Measurements from ENCODE around the gene MB. TPM values are rescaled to one million over a fixed set of nuclear protein-coding genes. Genes with fewer than 3 reads are reported as not detected.

The MB gene
- total and polyA plus RNA-seq, 9 of the 15 experiments (the other 6 are each of a cell fraction or from before 2014, with no cell fraction given): not detected

DNA sequence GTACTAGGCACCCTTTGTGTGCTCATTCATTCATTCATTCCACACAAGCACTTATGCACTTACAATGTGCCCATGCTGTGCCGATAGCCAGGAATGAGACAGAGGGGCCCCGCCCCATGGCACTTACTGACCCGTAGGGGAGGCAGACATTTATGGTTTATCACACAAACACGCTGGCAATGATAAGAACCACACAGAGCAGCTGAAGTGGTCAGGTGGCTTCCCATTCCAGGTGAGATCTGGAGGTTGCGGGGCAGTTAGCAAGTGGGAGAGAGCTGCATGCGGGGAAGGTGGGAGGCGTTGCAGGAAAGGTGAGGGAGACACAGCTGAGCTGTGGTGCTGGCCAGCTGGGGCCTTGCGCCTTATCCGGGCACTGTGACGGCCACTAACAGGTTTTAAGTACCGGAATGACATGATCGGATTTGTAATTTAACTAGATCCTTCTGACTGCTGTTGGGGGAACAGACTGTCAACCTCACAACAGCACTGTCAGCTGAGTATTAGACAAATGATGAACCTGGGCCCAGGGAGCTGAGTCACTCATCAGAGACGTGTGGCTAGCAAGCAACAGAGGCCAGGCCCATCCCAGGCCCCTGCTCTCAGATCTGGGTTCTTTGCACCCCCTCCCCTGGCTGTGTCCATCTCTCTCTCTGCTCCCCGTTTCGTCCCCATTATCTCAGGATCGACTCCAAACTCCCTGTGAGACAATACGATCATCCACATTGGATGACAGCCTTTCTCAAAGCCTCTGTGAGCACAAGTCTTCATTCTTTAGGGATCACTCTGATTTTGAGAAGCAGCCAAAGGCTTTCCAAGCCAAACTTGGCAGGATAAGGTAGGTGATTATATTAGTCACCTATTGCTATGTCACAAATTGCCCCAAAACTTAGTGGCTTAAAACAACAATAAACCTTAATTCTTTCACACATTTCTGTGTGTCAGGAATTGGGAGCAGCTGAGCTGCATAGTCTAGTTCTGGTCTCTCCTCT lies 48.1 kb downstream of the MB start:
- CTCF ChIA-PET (ENCODE audit: low intra/inter-chr PET ratio): no interaction called here

More for the DNA sequence above, 48.1 kb downstream of the MB start:
- TF ChIP-seq STAT6 (CRISPR knock-in tag; IDR thresholded peaks at IDR 0.05): no peak
- TF ChIP-seq MEF2D (tag; conservative IDR thresholded peaks at IDR 0.05; ENCODE audit: low read depth): no peak
- no peak for TF ChIP-seq ELF2 (CRISPR knock-in tag; IDR thresholded peaks at IDR 0.05)
- no peak for TF ChIP-seq KAT8 (IDR thresholded peaks at IDR 0.05; ENCODE audit: low read depth)
- no peak for TF ChIP-seq TOE1 (IDR thresholded peaks at IDR 0.05; ENCODE audit: borderline replicate concordance)
- TF ChIP-seq TOE1 (CRISPR knock-in tag; IDR thresholded peaks at IDR 0.05; ENCODE audit: borderline replicate concordance, low read depth): no peak
- TF ChIP-seq, protein P1, sequence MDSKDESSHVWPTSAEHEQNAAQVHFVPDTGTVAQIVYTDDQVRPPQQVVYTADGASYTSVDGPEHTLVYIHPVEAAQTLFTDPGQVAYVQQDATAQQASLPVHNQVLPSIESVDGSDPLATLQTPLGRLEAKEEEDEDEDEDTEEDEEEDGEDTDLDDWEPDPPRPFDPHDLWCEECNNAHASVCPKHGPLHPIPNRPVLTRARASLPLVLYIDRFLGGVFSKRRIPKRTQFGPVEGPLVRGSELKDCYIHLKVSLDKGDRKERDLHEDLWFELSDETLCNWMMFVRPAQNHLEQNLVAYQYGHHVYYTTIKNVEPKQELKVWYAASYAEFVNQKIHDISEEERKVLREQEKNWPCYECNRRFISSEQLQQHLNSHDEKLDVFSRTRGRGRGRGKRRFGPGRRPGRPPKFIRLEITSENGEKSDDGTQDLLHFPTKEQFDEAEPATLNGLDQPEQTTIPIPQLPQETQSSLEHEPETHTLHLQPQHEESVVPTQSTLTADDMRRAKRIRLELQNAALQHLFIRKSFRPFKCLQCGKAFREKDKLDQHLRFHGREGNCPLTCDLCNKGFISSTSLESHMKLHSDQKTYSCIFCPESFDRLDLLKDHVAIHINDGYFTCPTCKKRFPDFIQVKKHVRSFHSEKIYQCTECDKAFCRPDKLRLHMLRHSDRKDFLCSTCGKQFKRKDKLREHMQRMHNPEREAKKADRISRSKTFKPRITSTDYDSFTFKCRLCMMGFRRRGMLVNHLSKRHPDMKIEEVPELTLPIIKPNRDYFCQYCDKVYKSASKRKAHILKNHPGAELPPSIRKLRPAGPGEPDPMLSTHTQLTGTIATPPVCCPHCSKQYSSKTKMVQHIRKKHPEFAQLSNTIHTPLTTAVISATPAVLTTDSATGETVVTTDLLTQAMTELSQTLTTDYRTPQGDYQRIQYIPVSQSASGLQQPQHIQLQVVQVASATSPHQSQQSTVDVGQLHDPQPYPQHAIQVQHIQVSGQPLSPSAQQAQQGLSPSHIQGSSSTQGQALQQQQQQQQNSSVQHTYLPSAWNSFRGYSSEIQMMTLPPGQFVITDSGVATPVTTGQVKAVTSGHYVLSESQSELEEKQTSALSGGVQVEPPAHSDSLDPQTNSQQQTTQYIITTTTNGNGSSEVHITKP (IDR thresholded peaks at IDR 0.05; ENCODE audit: partially characterized antibody): no peak
- no peak for TF ChIP-seq FOXA1 (IDR thresholded peaks at IDR 0.05; ENCODE audit: borderline replicate concordance)
- no peak for TF ChIP-seq RBM14 (IDR thresholded peaks at IDR 0.05; ENCODE audit: borderline replicate concordance, insufficient read depth, low read depth, low read length)
- TF ChIP-seq ZNF75A (CRISPR knock-in tag; IDR thresholded peaks at IDR 0.05): no peak
- no peak for TF ChIP-seq MCM3 (IDR thresholded peaks at IDR 0.05)
- no peak for TF ChIP-seq ZNF212 (CRISPR knock-in tag; IDR thresholded peaks at IDR 0.05)
- TF ChIP-seq ZNF134 (CRISPR knock-in tag; conservative IDR thresholded peaks at IDR 0.05): no peak
- TF ChIP-seq MECOM (CRISPR knock-in tag; IDR thresholded peaks at IDR 0.05): no peak
- no peak for TF ChIP-seq TRIM24 (IDR thresholded peaks at IDR 0.05)
- TF ChIP-seq ZNF785 (CRISPR knock-in tag; IDR thresholded peaks at IDR 0.05): no peak
- no peak for TF ChIP-seq ERF (CRISPR knock-in tag; IDR thresholded peaks at IDR 0.05)
- no peak for TF ChIP-seq TAF9B (IDR thresholded peaks at IDR 0.05; ENCODE audit: partially characterized antibody)
- Histone ChIP-seq H3K79me2 (ENCODE audit: control insufficient read depth, insufficient read depth, low read length) (no peaks in the 10 kb centered on the region), H3K9me1 (ENCODE audit: control insufficient read depth, insufficient read depth, low read length) (no peaks in the 10 kb centered on the region), H3K27me3 (ENCODE audit: control insufficient read depth in 2 of 2, insufficient read depth in 2 of 2, low read length in 2 of 2) (peaks cover 10 to 57% of the 10 kb centered on the region in 2 experiments), H3K4me1 (replicated peaks in 1 of 2; ENCODE audit: control insufficient read depth in 2 of 2, insufficient read depth in 2 of 2, low read length in 2 of 2) (no peaks in the 10 kb centered on the region), H4K20me1 (replicated peaks; ENCODE audit: control insufficient read depth, insufficient read depth, low read length) (no peaks in the 10 kb centered on the region), H3K9ac (ENCODE audit: insufficient read depth in 1 of 2, low read depth in 2 of 2, low read length in 2 of 2) (no peak overlapping the region), H2AFZ (ENCODE audit: low read depth, low read length) (no peak overlapping the region), H3K27ac (ENCODE audit: extremely low read depth, low read depth, low read length) (no peak overlapping the region), H3K4me2 (ENCODE audit: insufficient read depth, low read length) (no peak overlapping the region), H3K4me3 (no peak overlapping the region), H3K9me3 (replicated peaks; ENCODE audit: control insufficient read depth, insufficient read depth, low read depth, low read length) (no peaks in the 10 kb centered on the region), H3K36me3 (ENCODE audit: control insufficient read depth, insufficient read depth, low read length) (no peaks in the 10 kb centered on the region)
- BruUV-seq (replicated peaks): no TSS peak
- intact Hi-C loops (cut with micrococcal nuclease): no loop called here
- ATAC-seq: no peak
- POLR2A ChIA-PET: interaction anchor here (0.9 kb wide), 1 partner anchor 28 kb away, joined by 3 read pairs; no protein-coding TSS in a partner anchor
- no peak for DNase-seq (ENCODE audit: extremely low read depth in 1 of 4, low spot score in 3 of 4)
- FAIRE-seq: no peak
- WGBS (ENCODE audit: insufficient coverage, low coverage, missing lambda C conversion rate): 3% methylated on average over 16 of the region's 17 CpGs
- in situ Hi-C loops (cut with MboI): no loop called here
